BE2C (cell line): ENCODE measurements around the gene DENND6B.

Experiments
- DNase-seq: peaks from one replicate; pipeline ENCODE4 v3.0.0-alpha.2; 2020
- H3K27me3 ChIP-seq: fragments of 250-450 bp; sonication (Bioruptor Pico); 2 replicates; pipeline ENCODE4 v1.5.1; 2020; ENCODE audit warnings: mild to moderate bottlenecking
- H3K36me3 ChIP-seq: fragments of 250-450 bp; sonication (Bioruptor Pico); 2 replicates; pipeline ENCODE4 v1.5.1; 2020; ENCODE audit warnings: mild to moderate bottlenecking
- H3K4me1 ChIP-seq: fragments of 250-450 bp; sonication (Bioruptor Pico); 2 replicates; pipeline ENCODE4 v1.5.1; 2020
- H3K4me3 ChIP-seq: 2 replicates; pipeline ENCODE4 v1.5.1; 2011; ENCODE audit warnings: low read depth, low read length
- H3K9me3 ChIP-seq: fragments of 250-450 bp; sonication (Bioruptor Pico); 2 replicates; pipeline ENCODE4 v1.5.1; 2020
- TF ChIP-seq, protein P1 (sequence below): IDR thresholded peaks from 2 replicates; pipeline ENCODE4 v1.5.1; 2012; ENCODE audit warnings: mild to moderate bottlenecking, low read depth, low read length

DENND6B gene

GRCh38 chr22:50293441-50294318 lies 33.1 kb downstream of the DENND6B start:
- TF ChIP-seq, protein P1, sequence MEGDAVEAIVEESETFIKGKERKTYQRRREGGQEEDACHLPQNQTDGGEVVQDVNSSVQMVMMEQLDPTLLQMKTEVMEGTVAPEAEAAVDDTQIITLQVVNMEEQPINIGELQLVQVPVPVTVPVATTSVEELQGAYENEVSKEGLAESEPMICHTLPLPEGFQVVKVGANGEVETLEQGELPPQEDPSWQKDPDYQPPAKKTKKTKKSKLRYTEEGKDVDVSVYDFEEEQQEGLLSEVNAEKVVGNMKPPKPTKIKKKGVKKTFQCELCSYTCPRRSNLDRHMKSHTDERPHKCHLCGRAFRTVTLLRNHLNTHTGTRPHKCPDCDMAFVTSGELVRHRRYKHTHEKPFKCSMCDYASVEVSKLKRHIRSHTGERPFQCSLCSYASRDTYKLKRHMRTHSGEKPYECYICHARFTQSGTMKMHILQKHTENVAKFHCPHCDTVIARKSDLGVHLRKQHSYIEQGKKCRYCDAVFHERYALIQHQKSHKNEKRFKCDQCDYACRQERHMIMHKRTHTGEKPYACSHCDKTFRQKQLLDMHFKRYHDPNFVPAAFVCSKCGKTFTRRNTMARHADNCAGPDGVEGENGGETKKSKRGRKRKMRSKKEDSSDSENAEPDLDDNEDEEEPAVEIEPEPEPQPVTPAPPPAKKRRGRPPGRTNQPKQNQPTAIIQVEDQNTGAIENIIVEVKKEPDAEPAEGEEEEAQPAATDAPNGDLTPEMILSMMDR: no peak
- H3K4me3 ChIP-seq: no peak overlapping the region
- no peaks in the 10 kb centered on the region for H3K9me3 ChIP-seq
- DNase-seq: peak; percentile 62
- H3K27me3 ChIP-seq: no peaks in the 10 kb centered on the region
- H3K4me1 ChIP-seq: peaks cover 31% of the 10 kb centered on the region
- H3K36me3 ChIP-seq: peaks cover 31% of the 10 kb centered on the region

- Histone ChIP-seq H3K9me3 (no peaks in the 10 kb centered on the region), H3K4me3 (no peak overlapping the region), H3K4me1 (peaks cover 31% of the 10 kb centered on the region), H3K27me3 (no peaks in the 10 kb centered on the region), H3K36me3 (peaks cover 40% of the 10 kb centered on the region)
- TF ChIP-seq, protein P1: no peak
- no peak for DNase-seq
Measured at GRCh38 chr22:50292643-50293440, 34.0 kb downstream of the DENND6B start.

- TF ChIP-seq, protein P1: no peak
- H3K4me1 ChIP-seq: peaks cover 21% of the 10 kb centered on the region
- H3K4me3 ChIP-seq: no peak overlapping the region
Measured at GRCh38 chr22:50289942-50290630, 36.7 kb downstream of the DENND6B start.

DNA sequence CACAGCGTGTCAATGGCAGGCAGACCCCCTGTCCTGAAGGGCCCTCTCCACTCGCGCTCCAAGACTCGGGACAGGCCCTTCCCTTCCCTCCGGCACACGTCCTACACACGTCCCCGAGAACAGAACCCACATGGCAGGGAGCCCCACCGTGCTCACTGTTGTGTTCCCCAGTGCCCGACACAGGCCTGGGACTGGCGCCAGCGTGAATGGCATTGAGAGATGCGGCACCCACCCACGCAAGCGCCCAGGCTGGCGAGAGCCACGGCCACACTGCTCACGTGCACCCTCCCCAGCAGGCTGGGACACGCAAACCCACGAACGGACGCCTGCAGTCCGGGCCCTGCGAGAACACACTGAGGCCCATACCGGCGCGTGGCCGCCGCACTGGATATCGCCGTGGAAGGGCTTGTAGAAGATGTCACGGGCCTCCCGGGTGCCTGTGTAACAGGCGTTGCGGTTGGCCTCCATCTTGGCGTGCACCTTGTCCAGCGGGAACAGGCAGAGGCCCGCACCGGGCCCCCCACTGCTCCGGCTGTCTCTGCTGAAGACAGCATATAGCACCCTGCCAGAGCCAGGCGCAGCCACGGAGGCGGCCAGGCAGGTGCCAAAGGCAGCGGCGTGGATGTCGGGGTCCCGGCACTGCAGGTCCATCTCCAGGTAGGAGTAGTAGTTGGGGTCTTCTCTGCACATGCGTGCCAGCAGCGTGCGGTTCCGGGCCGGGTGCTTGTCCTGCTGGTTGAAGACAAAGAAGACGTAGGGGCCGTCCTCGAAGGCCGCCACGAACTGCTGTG lies 37.5 kb downstream of the DENND6B start:
- no peaks in the 10 kb centered on the region for H3K27me3 ChIP-seq
- TF ChIP-seq, protein P1: no peak
- peaks cover 64% of the 10 kb centered on the region for H3K36me3 ChIP-seq
- DNase-seq: no peak
- peaks cover 16% of the 10 kb centered on the region for H3K4me1 ChIP-seq
- H3K9me3 ChIP-seq: no peaks in the 10 kb centered on the region
- no peak overlapping the region for H3K4me3 ChIP-seq

More at GRCh38 chr22:50289942-50290630, 36.7 kb downstream of the DENND6B start:
- no peaks in the 10 kb centered on the region for H3K27me3 ChIP-seq
- no peaks in the 10 kb centered on the region for H3K9me3 ChIP-seq
- no peak for DNase-seq
- H3K36me3 ChIP-seq: peaks cover 61% of the 10 kb centered on the region

DNA sequence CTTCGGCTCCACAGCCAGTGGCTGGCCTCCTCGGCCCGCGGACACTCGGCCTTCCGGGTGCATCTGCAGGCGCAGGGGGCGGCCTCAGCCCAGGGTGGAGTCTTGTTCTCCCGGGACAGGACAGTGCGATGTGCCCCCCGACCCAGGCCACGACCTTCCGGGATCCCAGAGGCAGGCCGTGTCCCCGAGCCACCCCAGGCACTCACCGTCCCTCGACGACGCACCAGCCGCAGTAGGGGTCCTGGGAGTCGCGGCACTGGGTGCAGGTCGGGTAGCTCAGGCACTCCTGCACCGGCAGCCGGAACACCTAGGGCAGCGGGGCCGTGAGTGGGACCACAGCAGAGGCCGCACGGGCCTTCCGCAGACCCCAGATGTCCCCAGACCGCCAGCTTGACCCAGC lies 39.1 kb downstream of the DENND6B start:
- Histone ChIP-seq H3K9me3 (no peaks in the 10 kb centered on the region), H3K36me3 (peaks cover 67% of the 10 kb centered on the region), H3K4me3 (no peak overlapping the region), H3K4me1 (no peaks in the 10 kb centered on the region; the same call in 1 of the 2 replicates), H3K27me3 (no peaks in the 10 kb centered on the region)
- DNase-seq: no peak
- TF ChIP-seq, protein P1: no peak
